OCI-LY1 (cell line): Measurements from ENCODE around the gene OR11G2.
"Not testable (repeated sequence)": the region's sequence is repeated elsewhere in the genome, so short reads cannot be mapped to it uniquely, and the experiment has no call there.

Experiments used
- H2AFZ ChIP-seq: fragments of 200-600 bp; sonication (generic), shearing (Covaris generic); 2 replicates; pipeline ENCODE4 v1.6.0; 2014; ENCODE audit warnings: antibody characterized with exemption, mild to moderate bottlenecking, low read length
- H3F3A ChIP-seq: fragments of 200-600 bp; sonication (generic), shearing (Covaris generic); 2 replicates; pipeline ENCODE4 v1.6.0; 2014; ENCODE audit warnings: mild to moderate bottlenecking, antibody characterized with exemption, low read length, moderate library complexity; ENCODE audit not compliant: insufficient read depth
- H3K27ac ChIP-seq: fragments of 200-600 bp; sonication (generic); 2 replicates; pipeline ENCODE4 v1.5.1; 2014; ENCODE audit warnings: low read length, mixed run types, mild to moderate bottlenecking, low read depth; ENCODE audit not compliant: poor library complexity, severe bottlenecking
- H3K27me3 ChIP-seq: fragments of 200-600 bp; sonication (generic); 2 replicates; pipeline ENCODE4 v1.6.0; 2014; ENCODE audit warnings: antibody characterized with exemption, mild to moderate bottlenecking, low read length, moderate library complexity; ENCODE audit not compliant: insufficient read depth
- H3K36me3 ChIP-seq: fragments of 200-600 bp; sonication (generic); 2 replicates; pipeline ENCODE4 v1.6.1; 2014; ENCODE audit warnings: mild to moderate bottlenecking, antibody characterized with exemption, low read length, moderate library complexity, mixed read lengths; ENCODE audit not compliant: insufficient read depth
- H3K4me1 ChIP-seq: fragments of 200-600 bp; sonication (generic); 2 replicates; pipeline ENCODE4 v1.5.1; 2014; ENCODE audit warnings: mild to moderate bottlenecking, low read length, moderate library complexity; ENCODE audit not compliant: insufficient read depth, severe bottlenecking
- H3K4me2 ChIP-seq: fragments of 200-600 bp; sonication (generic), shearing (Covaris generic); 2 replicates; pipeline ENCODE4 v1.6.1; 2014; ENCODE audit warnings: low read length
- H3K4me3 ChIP-seq: fragments of 200-600 bp; sonication (generic); 2 replicates; pipeline ENCODE4 v1.5.1; 2014; ENCODE audit warnings: low read length, low read depth, mild to moderate bottlenecking, mixed read lengths; ENCODE audit not compliant: poor library complexity, severe bottlenecking
- H3K79me2 ChIP-seq: fragments of 200-600 bp; shearing (Covaris generic); 2 replicates; pipeline ENCODE4 v1.6.1; 2016; ENCODE audit warnings: mixed run types, low read length, mixed read lengths; ENCODE audit not compliant: insufficient read depth
- H3K9ac ChIP-seq: fragments of 200-600 bp; sonication (generic), shearing (Covaris generic); 2 replicates; pipeline ENCODE4 v1.6.1; 2014; ENCODE audit warnings: mild to moderate bottlenecking, low read length, mixed read lengths
- H3K9me2 ChIP-seq: fragments of 200-600 bp; sonication (generic), shearing (Covaris generic); 2 replicates; pipeline ENCODE4 v1.6.1; 2014; ENCODE audit warnings: low read depth, mild to moderate bottlenecking, low read length, mixed read lengths
- H3K9me3 ChIP-seq: fragments of 200-600 bp; shearing (Covaris generic); 2 replicates; pipeline ENCODE4 v1.6.1; 2014; ENCODE audit warnings: low read length, mixed read lengths
- H4K20me1 ChIP-seq: fragments of 200-600 bp; sonication (generic), shearing (Covaris generic); 2 replicates; pipeline ENCODE4 v1.6.0; 2016; ENCODE audit warnings: mild to moderate bottlenecking, low read length; ENCODE audit not compliant: insufficient read depth
- EZH2 ChIP-seq: fragments of 200-600 bp; sonication (generic), shearing (Covaris generic); IDR thresholded peaks from 2 replicates; pipeline ENCODE4 v1.8.0; 2017; ENCODE audit warnings: borderline replicate concordance, mixed run types, mild to moderate bottlenecking, antibody characterized with exemption, low read length, moderate library complexity, mixed read lengths
- TF ChIP-seq, protein P1 (sequence below): fragments of 200-600 bp; sonication (generic), shearing (Covaris generic); IDR thresholded peaks from 2 replicates; pipeline ENCODE4 v1.5.1; 2017; ENCODE audit warnings: mild to moderate bottlenecking, antibody characterized with exemption, low read length, moderate library complexity, mixed read lengths

Gene OR11G2

DNA sequence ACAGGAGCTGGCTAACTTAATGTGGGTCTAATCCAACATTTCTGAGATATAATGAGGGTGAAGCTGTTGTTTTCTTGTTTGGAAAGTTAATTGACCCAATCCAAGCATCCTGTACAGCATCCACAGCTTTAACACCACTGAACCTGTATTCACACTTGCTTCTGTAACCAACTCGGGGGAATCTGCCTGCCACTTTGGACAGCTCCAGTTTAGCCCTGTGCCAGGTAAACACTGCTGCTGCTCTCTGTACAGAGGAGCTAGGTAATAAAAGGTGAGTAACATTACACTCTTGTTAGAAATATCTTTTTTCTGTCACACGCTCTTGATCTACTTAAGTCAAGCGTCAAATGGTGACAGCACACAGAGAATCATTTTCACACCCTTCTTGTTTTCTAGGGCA, 700 bp downstream of the OR11G2 start:
- no peaks in the 10 kb centered on the region for H3F3A ChIP-seq
- H3K36me3 ChIP-seq, result no peaks in the 10 kb centered on the region
- no peaks in the 10 kb centered on the region for H3K4me1 ChIP-seq
- TF ChIP-seq, protein P1, sequence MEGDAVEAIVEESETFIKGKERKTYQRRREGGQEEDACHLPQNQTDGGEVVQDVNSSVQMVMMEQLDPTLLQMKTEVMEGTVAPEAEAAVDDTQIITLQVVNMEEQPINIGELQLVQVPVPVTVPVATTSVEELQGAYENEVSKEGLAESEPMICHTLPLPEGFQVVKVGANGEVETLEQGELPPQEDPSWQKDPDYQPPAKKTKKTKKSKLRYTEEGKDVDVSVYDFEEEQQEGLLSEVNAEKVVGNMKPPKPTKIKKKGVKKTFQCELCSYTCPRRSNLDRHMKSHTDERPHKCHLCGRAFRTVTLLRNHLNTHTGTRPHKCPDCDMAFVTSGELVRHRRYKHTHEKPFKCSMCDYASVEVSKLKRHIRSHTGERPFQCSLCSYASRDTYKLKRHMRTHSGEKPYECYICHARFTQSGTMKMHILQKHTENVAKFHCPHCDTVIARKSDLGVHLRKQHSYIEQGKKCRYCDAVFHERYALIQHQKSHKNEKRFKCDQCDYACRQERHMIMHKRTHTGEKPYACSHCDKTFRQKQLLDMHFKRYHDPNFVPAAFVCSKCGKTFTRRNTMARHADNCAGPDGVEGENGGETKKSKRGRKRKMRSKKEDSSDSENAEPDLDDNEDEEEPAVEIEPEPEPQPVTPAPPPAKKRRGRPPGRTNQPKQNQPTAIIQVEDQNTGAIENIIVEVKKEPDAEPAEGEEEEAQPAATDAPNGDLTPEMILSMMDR, result no peak
- no peak for TF ChIP-seq EZH2
- H4K20me1 ChIP-seq, result no peaks in the 10 kb centered on the region
- H3K9me3 ChIP-seq, result no peaks in the 10 kb centered on the region
- no peak overlapping the region for H3K27ac ChIP-seq
- H2AFZ ChIP-seq, result no peak overlapping the region
- H3K9me2 ChIP-seq, result no peaks in the 10 kb centered on the region
- no peak overlapping the region for H3K4me3 ChIP-seq
- H3K27me3 ChIP-seq, result no peaks in the 10 kb centered on the region
- no peak overlapping the region for H3K4me2 ChIP-seq
- no peak overlapping the region for H3K9ac ChIP-seq
- no peaks in the 10 kb centered on the region for H3K79me2 ChIP-seq

DNA sequence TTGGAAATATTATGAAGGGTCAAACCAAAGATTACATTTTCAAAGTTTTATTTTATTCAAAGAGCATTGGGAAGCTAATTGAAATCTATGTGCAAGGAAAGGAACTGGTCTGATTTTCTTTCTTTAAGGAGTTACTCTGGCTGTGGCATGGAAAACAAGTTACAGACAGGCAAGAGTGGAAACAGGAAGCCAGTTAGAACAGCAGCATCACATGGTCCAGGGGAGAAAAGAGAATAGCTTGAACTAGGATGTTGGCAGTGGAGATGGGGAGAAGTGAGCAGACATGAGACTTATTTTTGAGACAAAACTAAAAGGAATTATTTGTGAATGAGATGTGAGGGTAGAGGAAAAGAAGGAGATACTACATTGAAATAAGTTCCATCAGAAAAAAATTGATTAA, 3.4 kb downstream of the OR11G2 start:
- H3K27ac ChIP-seq, result no peak overlapping the region
- H3K4me2 ChIP-seq, result no peak overlapping the region
- H3K9me3 ChIP-seq, result no peaks in the 10 kb centered on the region
- H3K79me2 ChIP-seq, result no peaks in the 10 kb centered on the region
- TF ChIP-seq EZH2, result no peak
- TF ChIP-seq, protein P1, result no peak
- no peaks in the 10 kb centered on the region for H4K20me1 ChIP-seq
- no peaks in the 10 kb centered on the region for H3K36me3 ChIP-seq
- no peaks in the 10 kb centered on the region for H3F3A ChIP-seq
- H3K9ac ChIP-seq, result no peak overlapping the region
- H3K4me3 ChIP-seq, result no peak overlapping the region
- no peaks in the 10 kb centered on the region for H3K27me3 ChIP-seq
- no peaks in the 10 kb centered on the region for H3K4me1 ChIP-seq
- no peak overlapping the region for H2AFZ ChIP-seq
- H3K9me2 ChIP-seq, result no peaks in the 10 kb centered on the region

DNA sequence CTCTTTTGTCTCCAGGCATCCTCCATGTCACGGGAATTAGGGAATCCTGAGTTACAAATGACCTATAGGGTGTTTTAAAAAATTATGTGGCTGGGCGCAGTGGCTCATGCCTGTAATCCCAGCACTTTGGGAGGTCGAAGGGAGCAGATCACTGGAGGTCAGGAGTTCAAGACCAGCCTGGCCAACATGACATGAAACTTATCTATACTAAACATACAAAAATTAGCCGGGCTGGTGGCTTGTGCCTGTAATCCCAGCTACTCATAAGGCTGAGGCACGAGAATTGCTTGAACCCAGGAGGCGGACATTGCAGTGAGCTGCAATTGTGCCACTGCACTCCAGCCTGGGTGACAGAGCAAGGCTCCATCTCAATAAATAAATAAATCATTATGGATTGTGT, 4.5 kb downstream of the OR11G2 start:
- not testable (repeated sequence) for H3K9me3 ChIP-seq, H3K36me3 ChIP-seq, H3F3A ChIP-seq, H3K9ac ChIP-seq, H3K4me3 ChIP-seq, H3K9me2 ChIP-seq, H3K27me3 ChIP-seq, H3K27ac ChIP-seq, H3K4me2 ChIP-seq, H3K79me2 ChIP-seq, H3K4me1 ChIP-seq, H4K20me1 ChIP-seq, H2AFZ ChIP-seq

DNA sequence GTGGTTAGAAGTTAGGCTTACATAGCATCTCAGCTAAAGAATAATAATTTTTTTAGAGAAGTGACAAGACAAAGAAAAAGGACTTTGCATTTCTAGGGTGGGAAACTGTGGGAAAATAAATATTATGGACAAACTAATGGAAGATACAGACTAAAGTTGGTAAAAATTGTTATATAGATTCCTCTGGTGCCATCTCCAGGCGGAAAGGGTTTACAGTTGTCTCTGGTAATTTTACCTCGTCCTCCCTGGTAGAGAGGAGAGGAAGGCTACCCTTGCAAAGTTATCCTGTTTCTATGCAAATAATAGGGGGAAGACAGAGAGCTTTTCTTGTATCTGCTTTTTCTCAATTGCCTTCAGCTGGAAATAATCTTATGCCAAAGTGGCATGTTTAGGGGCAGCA, 5.2 kb downstream of the OR11G2 start:
- Histone ChIP-seq H3K27ac (no peak overlapping the region), H3K4me2 (no peak overlapping the region), H3K79me2 (no peaks in the 10 kb centered on the region), H3K27me3 (no peaks in the 10 kb centered on the region), H3K4me1 (no peaks in the 10 kb centered on the region), H2AFZ (no peak overlapping the region), H4K20me1 (no peaks in the 10 kb centered on the region), H3K9me3 (no peaks in the 10 kb centered on the region), H3K9me2 (no peaks in the 10 kb centered on the region), H3F3A (no peaks in the 10 kb centered on the region), H3K36me3 (no peaks in the 10 kb centered on the region), H3K4me3 (no peak overlapping the region), H3K9ac (no peak overlapping the region)
- no peak for TF ChIP-seq EZH2
- TF ChIP-seq, protein P1, result no peak
